Endothelial cell of umbilical vein (primary cell): ENCODE measurements around the gene SIPA1L3. TPM values are rescaled to one million over a fixed set of nuclear protein-coding genes. Genes with fewer than 3 reads are reported as not detected.

Experiments used
- BruUV-seq: library from RNA; stranded (reverse); fragments of 400-500 nt; replicated peaks from 2 replicates; lab custom pipeline; 2021; lab: Mats Ljungman, UMichigan
- CTCF ChIA-PET: fragments of 300-600, 350-600 bp; sonication (Branson Sonifier 250); formaldehyde crosslinking; loops from one replicate; lab custom pipeline; 2021; ENCODE audit warnings: antibody characterized with exemption, inconsistent platforms; lab: Charles Lee
- POLR2A ChIA-PET: fragments of 300-600, 350-600 bp; sonication (Branson Sonifier 250); formaldehyde crosslinking; loops from one replicate; lab custom pipeline; 2021; ENCODE audit warnings: antibody characterized with exemption, inconsistent platforms; lab: Charles Lee
- DNase-seq: peaks from one replicate; pipeline ENCODE4 v3.0.0-alpha.2; 2011; ENCODE audit warnings: low read depth, low spot score
- FAIRE-seq: peaks from 2 replicates; lab custom pipeline; 2011; peaks lifted over from hg19 to GRCh38; lab: Jason Lieb, UNC
- H2AFZ ChIP-seq: 2 replicates; pipeline ENCODE4 v1.6.0; 2012; ENCODE audit warnings: low read depth, low read length, control low read depth, inconsistent platforms
- H3K27ac ChIP-seq: 2 replicates; pipeline ENCODE4 v1.5.1; 2011; ENCODE audit warnings: low read depth, mild to moderate bottlenecking, control low read depth, low read length, moderate library complexity; ENCODE audit not compliant: insufficient read depth
- H3K27me3 ChIP-seq, 2 experiments: 2 replicates each; pipeline versions ENCODE4 v1.6.0 to v1.6.1; 2011; ENCODE audit warnings: low read length in 2 of 2, mixed read lengths in 1 of 2; ENCODE audit not compliant: control insufficient read depth in 2 of 2, insufficient read depth in 2 of 2
- H3K36me3 ChIP-seq, 2 experiments: 2 replicates in 1 of 2; 3 replicates in 1 of 2; pipeline ENCODE4 v1.5.1; 2011; ENCODE audit warnings: low read length in 2 of 2, mild to moderate bottlenecking in 1 of 2, moderate library complexity in 1 of 2; ENCODE audit not compliant: control insufficient read depth in 2 of 2, insufficient read depth in 2 of 2; ENCODE audit errors: extremely low read depth in 1 of 2
- H3K4me1 ChIP-seq: 3 replicates; pipeline ENCODE4 v1.5.1; 2011; ENCODE audit warnings: mild to moderate bottlenecking, low read length; ENCODE audit not compliant: control insufficient read depth, insufficient read depth; ENCODE audit errors: extremely low read depth
- H3K4me2 ChIP-seq: 2 replicates; pipeline ENCODE4 v1.6.1; 2011; ENCODE audit warnings: low read length, control low read depth, mixed read lengths; ENCODE audit not compliant: insufficient read depth
- H3K4me3 ChIP-seq, 3 experiments: fragments of 200-600 bp in 1 of 3; sonication (generic), shearing (Covaris generic) in 1 of 3; replicated peaks in 1 of 3; 2 replicates each; pipeline ENCODE4 v1.5.1; 2011 to 2016; ENCODE audit warnings: control low read depth in 3 of 3, low read length in 3 of 3, mild to moderate bottlenecking in 2 of 3, inconsistent platforms in 1 of 3, low read depth in 1 of 3, moderate library complexity in 1 of 3; ENCODE audit not compliant: insufficient read depth in 1 of 3
- H3K79me2 ChIP-seq: 2 replicates; pipeline ENCODE4 v1.6.0; 2012; ENCODE audit warnings: low read length, inconsistent platforms; ENCODE audit not compliant: control insufficient read depth, insufficient read depth
- H3K9ac ChIP-seq: replicated peaks from 2 replicates; pipeline ENCODE3; 2011; ENCODE audit warnings: low read length, control low read depth; ENCODE audit not compliant: insufficient read depth; ENCODE audit errors: extremely low read depth
- H3K9me1 ChIP-seq: replicated peaks from 3 replicates; pipeline ENCODE4 v1.6.0; 2011; ENCODE audit warnings: mild to moderate bottlenecking, low read length; ENCODE audit not compliant: control insufficient read depth, insufficient read depth; ENCODE audit errors: extremely low read depth
- H3K9me3 ChIP-seq: replicated peaks from 2 replicates; pipeline ENCODE4 v1.5.1; 2012; ENCODE audit warnings: low read length, inconsistent platforms; ENCODE audit not compliant: control insufficient read depth, insufficient read depth
- H4K20me1 ChIP-seq: replicated peaks from 2 replicates; pipeline ENCODE3; 2011; ENCODE audit warnings: mild to moderate bottlenecking, low read length; ENCODE audit not compliant: control insufficient read depth, insufficient read depth; ENCODE audit errors: extremely low read depth
- CTCF ChIP-seq, 2 donors: IDR thresholded peaks; 1 replicate in 1 of 2; 2 replicates in 1 of 2; pipeline ENCODE4 v1.5.1; 2011; ENCODE audit warnings: low read length in 2 of 2, mild to moderate bottlenecking in 2 of 2, moderate library complexity in 2 of 2, control low read depth in 1 of 2, inconsistent platforms in 1 of 2, low read depth in 1 of 2; ENCODE audit not compliant: insufficient read depth in 1 of 2; ENCODE audit errors: extremely low read depth in 1 of 2
- EZH2 ChIP-seq: IDR thresholded peaks from 2 replicates; pipeline ENCODE4 v1.6.1; 2012; ENCODE audit warnings: borderline replicate concordance, low read depth, mild to moderate bottlenecking, moderate library complexity, low read length, inconsistent platforms; ENCODE audit not compliant: severe bottlenecking
- FOS ChIP-seq: IDR thresholded peaks from 2 replicates; pipeline ENCODE4 v1.6.1; 2011; ENCODE audit warnings: mild to moderate bottlenecking, low read length, moderate library complexity, borderline replicate concordance; ENCODE audit not compliant: insufficient read depth
- GATA2 ChIP-seq: IDR thresholded peaks from 2 replicates; pipeline ENCODE4 v1.7.0; 2011; ENCODE audit warnings: low read depth, mild to moderate bottlenecking, moderate library complexity, mixed read lengths, low read length; ENCODE audit not compliant: insufficient read length, insufficient read depth
- JUN ChIP-seq: IDR thresholded peaks from 2 replicates; pipeline ENCODE4 v1.6.1; 2011; ENCODE audit warnings: borderline replicate concordance, low read depth; ENCODE audit not compliant: insufficient read length, insufficient read depth
- MAX ChIP-seq: IDR thresholded peaks from 2 replicates; pipeline ENCODE4 v1.6.1; 2011; ENCODE audit not compliant: insufficient read depth, insufficient read length
- MYC ChIP-seq: IDR thresholded peaks from one replicate; pipeline ENCODE4 v1.6.1; 2011; ENCODE audit warnings: mild to moderate bottlenecking, low read depth, low read length
- POLR2A ChIP-seq: IDR thresholded peaks from 2 replicates; pipeline ENCODE4 v1.6.1; 2012; ENCODE audit warnings: low read depth, mild to moderate bottlenecking, control low read depth, low read length
- POLR2AphosphoS5 ChIP-seq: IDR thresholded peaks from 2 replicates; pipeline ENCODE4 v1.6.1; 2012; ENCODE audit warnings: low read depth, mild to moderate bottlenecking, control low read depth, low read length, moderate library complexity; ENCODE audit not compliant: insufficient read depth
- dilution Hi-C: fragments of 300-500 bp; cut with MboI; formaldehyde crosslinking; loops from one replicate; pipeline ENCODE4 v1.15.0; 2019; ENCODE audit warnings: low sequenced_read_pairs; ENCODE audit not compliant: extremely low pct_ligation_motif_present
- intact Hi-C: fragments of 100-400 bp; cut with micrococcal nuclease; formaldehyde crosslinking; loops from one replicate; pipeline ENCODE4 v1.10.0; 2022
- polyA plus RNA-seq, 4 experiments: library from polyadenylated mRNA; depleted of rRNA in 3 of 4; stranded (reverse) in 3 of 4; unstranded in 1 of 4; fragments of >200 nt; gene quantifications; 2 replicates each; pipeline versions ENCODE4 v1.2.1 to v1.2.3, GENCODE V29; 2011 to 2012; ENCODE audit warnings: missing spikeins in 1 of 4
- total RNA-seq: library from RNA; stranded (reverse); gene quantifications from 2 replicates; pipeline ENCODE4 v1.2.3, GENCODE V29; 2021

Gene SIPA1L3
- total and polyA plus RNA-seq, 2 donors (not counting 3 experiments of a cell fraction or from before 2014, with no cell fraction given) = 14.2 to 47.2 TPM

GRCh38 chr19:38030686-38031422 is 123.8 kb downstream of the SIPA1L3 start:
- DNase-seq (no peak), FAIRE-seq (no peak)
- H3K4me2 ChIP-seq = peak overlapping the region; percentile 8
- H4K20me1 ChIP-seq = no peaks in the 10 kb centered on the region
- H3K79me2 ChIP-seq = peaks cover 18% of the 10 kb centered on the region
- ChIA-PET POLR2A (no interaction called here), CTCF (interaction anchor here (1.0 to 1.1 kb wide), 3 partner anchors 11 to 44 kb away, joined by 3 read pairs; no protein-coding TSS in a partner anchor)
- peak overlapping the region; percentile 8 for H3K9ac ChIP-seq
- H3K27me3 ChIP-seq = no peaks in the 10 kb centered on the region
- no peak overlapping the region for H3K4me3 ChIP-seq
- peaks cover 16% of the 10 kb centered on the region for H3K4me1 ChIP-seq
- H3K9me1 ChIP-seq = no peaks in the 10 kb centered on the region
- peak overlapping the region; percentile 79 for H3K27ac ChIP-seq
- no peaks in the 10 kb centered on the region for H3K36me3 ChIP-seq
- intact Hi-C loops (loop anchor here (1.0 kb wide), 2 partner anchors 28 to 32 kb away; no protein-coding TSS in a partner anchor), dilution Hi-C loops (loop anchor here (5.0 kb wide), 1 partner anchor 79 kb away; no protein-coding TSS in a partner anchor)
- no peaks in the 10 kb centered on the region for H3K9me3 ChIP-seq
- BruUV-seq = TSS peak; percentile 92
- TF ChIP-seq MYC = no peak
- TF ChIP-seq FOS = no peak
- TF ChIP-seq GATA2 = no peak
- TF ChIP-seq POLR2AphosphoS5 = no peak
- TF ChIP-seq EZH2 = no peak
- no peak for TF ChIP-seq CTCF (IDR thresholded peaks at IDR 0.05; ENCODE audit: extremely low read depth in 1 of 2, insufficient read depth in 1 of 2, low read depth in 1 of 2, low read length in 2 of 2)
- no peak for TF ChIP-seq JUN
- TF ChIP-seq POLR2A = no peak
- no peak for TF ChIP-seq MAX
- H2AFZ ChIP-seq = no peak overlapping the region
